ENCODE results near the gene BBS9. TPM values are rescaled to one million over a fixed set of nuclear protein-coding genes. Genes with fewer than 3 reads are reported as not detected.

The BBS9 gene
- total and polyA plus RNA-seq, 3 donors from 2014 or later: 39.3 to 55.7 (median 53.3) TPM

GRCh38 chr7:33190688-33191304, 61.4 kb downstream of the BBS9 start:
- WGBS, 2 donors: 82% methylated on average over 2 of the region's 2 CpGs
- intact Hi-C loops (cut with DNase I; ENCODE audit: low total_unique reads): no loop called here
- Histone ChIP-seq H3K9me3 (no peaks in the 10 kb centered on the region), H3K27ac (no peak overlapping the region), H3K4me1 (no peaks in the 10 kb centered on the region), H3K4me3 (no peak overlapping the region), H3K27me3 (no peaks in the 10 kb centered on the region), H3K36me3 (ENCODE audit: low read depth, missing control alignments) (no peaks in the 10 kb centered on the region)
- no peak for DNase-seq
- TF ChIP-seq CTCF (IDR thresholded peaks at IDR 0.05) (no peak), POLR2A (IDR thresholded peaks at IDR 0.05) (no peak)

- intact Hi-C loops (cut with DNase I; ENCODE audit: low total_unique reads): no loop called here
- H3K27ac ChIP-seq: no peak overlapping the region
- no peak overlapping the region for H3K4me3 ChIP-seq
- TF ChIP-seq CTCF (IDR thresholded peaks at IDR 0.05): no peak
- TF ChIP-seq POLR2A (IDR thresholded peaks at IDR 0.05): no peak
- H3K9me3 ChIP-seq: no peaks in the 10 kb centered on the region
- no peaks in the 10 kb centered on the region for H3K36me3 ChIP-seq (ENCODE audit: low read depth, missing control alignments)
- no peaks in the 10 kb centered on the region for H3K4me1 ChIP-seq
- DNase-seq: no peak
- H3K27me3 ChIP-seq: no peaks in the 10 kb centered on the region
Observed at GRCh38 chr7:33191340-33191739, 62.0 kb downstream of the BBS9 start.

- no peak overlapping the region for H3K4me3 ChIP-seq
- H3K9me3 ChIP-seq: no peaks in the 10 kb centered on the region
- WGBS, 2 donors: 87 to 90% methylated on average over 2 of the region's 2 CpGs
- DNase-seq: no peak
- no peak overlapping the region for H3K27ac ChIP-seq
- no peaks in the 10 kb centered on the region for H3K4me1 ChIP-seq
- H3K36me3 ChIP-seq (ENCODE audit: low read depth, missing control alignments): no peaks in the 10 kb centered on the region
- intact Hi-C loops (cut with DNase I; ENCODE audit: low total_unique reads): no loop called here
- TF ChIP-seq CTCF (IDR thresholded peaks at IDR 0.05) (no peak), POLR2A (IDR thresholded peaks at IDR 0.05) (no peak)
- H3K27me3 ChIP-seq: no peaks in the 10 kb centered on the region
Observed at GRCh38 chr7:33192695-33193291, 63.4 kb downstream of the BBS9 start.

GRCh38 chr7:33193308-33193864, 64.0 kb downstream of the BBS9 start:
- H3K27ac ChIP-seq: no peak overlapping the region
- intact Hi-C loops (cut with DNase I; ENCODE audit: low total_unique reads): no loop called here
- H3K4me3 ChIP-seq: no peak overlapping the region
- TF ChIP-seq POLR2A (IDR thresholded peaks at IDR 0.05) (no peak), CTCF (IDR thresholded peaks at IDR 0.05) (no peak)
- DNase-seq: no peak
- H3K9me3 ChIP-seq: no peaks in the 10 kb centered on the region
- H3K4me1 ChIP-seq: no peaks in the 10 kb centered on the region
- no peaks in the 10 kb centered on the region for H3K27me3 ChIP-seq
- WGBS, 2 donors: 94 to 97% methylated on average over 3 of the region's 3 CpGs
- no peaks in the 10 kb centered on the region for H3K36me3 ChIP-seq (ENCODE audit: low read depth, missing control alignments)

- Histone ChIP-seq H3K27me3 (no peaks in the 10 kb centered on the region), H3K4me1 (no peaks in the 10 kb centered on the region), H3K36me3 (ENCODE audit: low read depth, missing control alignments) (no peaks in the 10 kb centered on the region), H3K27ac (no peak overlapping the region), H3K4me3 (no peak overlapping the region), H3K9me3 (no peaks in the 10 kb centered on the region)
- intact Hi-C loops (cut with DNase I; ENCODE audit: low total_unique reads): no loop called here
- DNase-seq: no peak
- WGBS, 2 donors: 64 to 78% methylated on average over 2 of the region's 2 CpGs
- TF ChIP-seq POLR2A (IDR thresholded peaks at IDR 0.05): no peak
- no peak for TF ChIP-seq CTCF (IDR thresholded peaks at IDR 0.05)
Observed at GRCh38 chr7:33195264-33195663, 65.9 kb downstream of the BBS9 start.

All from testis (tissue), 3 donors.